Peyer's patch (tissue), 4 donors: ENCODE measurements around the gene PLB1.

Experiments used
- CTCF ChIP-seq, 6 experiments: fragments of 450-650 bp in 4 of 6; fragments of 200-600 bp in 2 of 6; sonication (generic) in 1 of 6; IDR thresholded peaks; one replicate each; pipeline ENCODE4 v1.5.1; 2017 to 2019; ENCODE audit warnings: antibody characterized with exemption in 6 of 6, mild to moderate bottlenecking in 3 of 6, moderate library complexity in 1 of 6
- POLR2A ChIP-seq, 2 donors: fragments of 450-650 bp; IDR thresholded peaks; one replicate each; pipeline ENCODE4 v1.5.1; 2017; ENCODE audit warnings: antibody characterized with exemption in 2 of 2, mild to moderate bottlenecking in 2 of 2, moderate library complexity in 2 of 2

GRCh38 chr2:28587526-28588291, 91.8 kb downstream of the PLB1 start:
- no peak for TF ChIP-seq CTCF (IDR thresholded peaks at IDR 0.05)
- TF ChIP-seq POLR2A (IDR thresholded peaks at IDR 0.05), result no peak
